Upper lobe of left lung (tissue), 6 donors: ENCODE measurements around the gene CRABP1. TPM values are rescaled to one million over a fixed set of nuclear protein-coding genes. Genes with fewer than 3 reads are reported as not detected.
"Not testable (repeated sequence)": the region's sequence is repeated elsewhere in the genome, so short reads cannot be mapped to it uniquely, and the experiment has no call there.

Experiments
- ATAC-seq, 2 donors: fragments of 200-7000 bp; cut with Tn5 transposase; one replicate each; pipeline ENCODE4 v1.9.1; 2022; ENCODE audit warnings: mild to moderate bottlenecking in 2 of 2, moderate library complexity in 2 of 2; ENCODE audit not compliant: low FRiP score in 2 of 2
- DNase-seq, 2 donors: peaks; one replicate each; pipeline ENCODE4 v3.0.0-alpha.2; 2019 to 2020
- H3K27ac ChIP-seq, 4 donors: fragments of 200-600 bp; sonication (generic); one replicate each; pipeline ENCODE4 v1.5.1; 2016 to 2019
- H3K27me3 ChIP-seq, 4 donors: fragments of 200-600 bp; sonication (generic); one replicate each; pipeline ENCODE4 v1.5.1; 2017 to 2019
- H3K36me3 ChIP-seq, 4 donors: fragments of 200-600 bp; sonication (generic); one replicate each; pipeline ENCODE4 v1.5.1; 2016 to 2019
- H3K4me1 ChIP-seq, 4 donors: fragments of 200-600 bp; sonication (generic); one replicate each; pipeline ENCODE4 v1.5.1; 2018 to 2019
- H3K4me3 ChIP-seq, 4 donors: fragments of 200-600 bp; sonication (generic); one replicate each; pipeline ENCODE4 v1.5.1; 2017 to 2019; ENCODE audit warnings: mild to moderate bottlenecking in 2 of 4, moderate library complexity in 1 of 4
- H3K9me3 ChIP-seq, 4 donors: fragments of 200-600 bp; sonication (generic); one replicate each; pipeline ENCODE4 v1.5.1; 2018 to 2019
- EP300 ChIP-seq, 4 donors: sonication (generic); formaldehyde crosslinking; IDR thresholded peaks; one replicate each; pipeline ENCODE4 v1.5.1; 2017; ENCODE audit warnings: antibody characterized with exemption in 4 of 4, control low read depth in 2 of 4
- POLR2A ChIP-seq, 4 donors: fragments of 450-650 bp; IDR thresholded peaks; one replicate each; pipeline ENCODE4 v1.5.1; 2016 to 2017; ENCODE audit warnings: antibody characterized with exemption in 4 of 4, mild to moderate bottlenecking in 2 of 4
- POLR2AphosphoS5 ChIP-seq, 2 donors: sonication (generic); formaldehyde crosslinking; IDR thresholded peaks; one replicate each; pipeline ENCODE4 v1.5.1; 2017; ENCODE audit warnings: antibody characterized with exemption in 2 of 2
- WGBS, 2 donors: methylation state at CpG; one replicate each; pipeline ENCODE4 v1.1.5; 2017 to 2018; 5-methylcytosine and 5-hydroxymethylcytosine counted together
- total RNA-seq, 6 donors: library from RNA; depleted of rRNA in 4 of 6; stranded (reverse); fragments of >200 nt in 4 of 6; gene quantifications; one replicate each; pipeline versions ENCODE4 v1.1.0 to v1.2.1, GENCODE V29; 2016 to 2021
- TF ChIP-seq, protein P1 (sequence below), 6 experiments: fragments of 450-650 bp in 4 of 6; fragments of 200-600 bp in 2 of 6; sonication (generic) in 2 of 6; IDR thresholded peaks; one replicate each; pipeline ENCODE4 v1.5.1; 2016 to 2019; ENCODE audit warnings: antibody characterized with exemption in 6 of 6
- donor health status: DM: no; HTN: no; CAD: no; lungs with moderate emphysema.
- donor health status: DM: no; HTN: yes; CAD: no; lungs with severe emphysema.

Gene CRABP1
- total RNA-seq, 6 donors from 2014 or later: 0.44 to 0.57 TPM; not detected in 4

DNA sequence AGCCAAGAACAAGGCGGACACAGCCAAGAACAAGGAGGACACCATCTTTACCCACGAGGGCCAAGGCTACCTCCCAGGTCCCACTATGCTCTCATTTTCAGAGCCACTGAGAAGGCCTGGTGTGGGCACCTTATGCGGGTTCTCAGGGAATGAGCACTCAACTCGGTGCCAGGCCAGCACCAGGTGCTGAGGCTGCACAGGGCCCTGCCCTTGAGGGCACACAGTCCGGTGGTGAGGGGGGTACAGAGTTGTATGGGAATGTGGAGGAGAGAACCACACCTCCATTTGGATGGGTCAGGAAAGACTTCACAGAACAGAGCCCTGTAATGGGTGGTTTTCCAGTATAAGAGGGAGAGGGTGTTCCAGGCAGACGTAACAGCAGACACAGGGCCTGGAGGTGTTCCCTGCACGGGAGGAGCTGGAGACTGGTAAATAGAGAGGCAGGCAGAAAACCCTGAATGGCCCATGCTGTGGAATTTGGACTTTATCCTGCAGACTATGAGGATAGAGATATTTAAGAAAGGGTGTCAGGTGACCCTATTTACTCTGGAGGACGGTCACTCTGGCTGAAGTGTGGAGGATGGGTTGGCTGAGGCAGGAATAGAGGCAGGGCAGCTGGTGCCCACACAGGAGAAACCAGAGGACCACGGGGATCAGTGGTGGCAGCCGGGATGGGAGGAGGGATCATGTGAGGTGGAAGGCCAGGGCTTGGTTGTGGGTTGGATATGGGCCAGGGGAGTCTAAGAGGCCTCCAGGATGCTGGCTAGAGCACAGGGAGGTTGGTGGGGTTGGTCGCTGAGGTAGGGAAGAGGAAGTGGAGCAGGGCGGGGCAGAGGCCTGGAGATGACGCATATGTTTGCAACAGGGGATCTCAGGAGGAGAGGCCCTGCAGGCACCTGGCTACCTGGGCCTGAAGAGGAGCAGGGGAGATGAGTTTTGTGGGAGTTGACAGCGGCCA is 34.6 kb downstream of the CRABP1 start:
- peak; percentile 42 to 49 for ATAC-seq
- WGBS, 2 donors: 63 to 68% methylated on average over 14 of the region's 14 CpGs

DNA sequence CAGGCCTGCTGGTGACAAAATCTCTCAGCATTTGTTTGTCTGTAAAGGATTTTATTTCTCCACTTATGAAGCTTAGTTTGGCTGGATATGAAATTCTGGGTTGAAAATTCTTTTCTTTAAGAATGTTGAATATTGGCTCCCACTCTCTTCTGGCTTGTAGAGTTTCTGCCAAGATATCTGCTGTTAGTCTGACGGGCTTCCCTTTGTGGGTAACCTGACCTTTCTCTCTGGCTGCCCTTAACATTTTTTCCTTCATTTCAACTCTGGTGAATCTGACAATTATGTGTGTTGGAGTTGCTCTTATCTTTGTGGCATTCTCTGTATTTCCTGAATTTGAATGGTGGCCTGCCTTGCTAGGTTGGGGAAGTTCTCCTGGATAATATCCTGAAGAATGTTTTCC is 40.0 kb downstream of the CRABP1 start:
- not testable (repeated sequence) for ATAC-seq, H3K4me1 ChIP-seq, H3K27me3 ChIP-seq, H3K9me3 ChIP-seq, H3K4me3 ChIP-seq, H3K36me3 ChIP-seq, DNase-seq, H3K27ac ChIP-seq
- WGBS, 2 donors: 72 to 82% methylated on average over 1 of the region's 1 CpG

More for the DNA sequence above, 34.6 kb downstream of the CRABP1 start:
- no peaks in the 10 kb centered on the region for H3K36me3 ChIP-seq
- no peak for TF ChIP-seq POLR2A (IDR thresholded peaks at IDR 0.05)
- no peaks in the 10 kb centered on the region for H3K4me1 ChIP-seq
- peak in 1 of 2 donors; percentile 58 for DNase-seq
- no peaks in the 10 kb centered on the region for H3K9me3 ChIP-seq
- no peak overlapping the region for H3K4me3 ChIP-seq
- H3K27me3 ChIP-seq: no peaks in the 10 kb centered on the region
- no peak overlapping the region for H3K27ac ChIP-seq

DNA sequence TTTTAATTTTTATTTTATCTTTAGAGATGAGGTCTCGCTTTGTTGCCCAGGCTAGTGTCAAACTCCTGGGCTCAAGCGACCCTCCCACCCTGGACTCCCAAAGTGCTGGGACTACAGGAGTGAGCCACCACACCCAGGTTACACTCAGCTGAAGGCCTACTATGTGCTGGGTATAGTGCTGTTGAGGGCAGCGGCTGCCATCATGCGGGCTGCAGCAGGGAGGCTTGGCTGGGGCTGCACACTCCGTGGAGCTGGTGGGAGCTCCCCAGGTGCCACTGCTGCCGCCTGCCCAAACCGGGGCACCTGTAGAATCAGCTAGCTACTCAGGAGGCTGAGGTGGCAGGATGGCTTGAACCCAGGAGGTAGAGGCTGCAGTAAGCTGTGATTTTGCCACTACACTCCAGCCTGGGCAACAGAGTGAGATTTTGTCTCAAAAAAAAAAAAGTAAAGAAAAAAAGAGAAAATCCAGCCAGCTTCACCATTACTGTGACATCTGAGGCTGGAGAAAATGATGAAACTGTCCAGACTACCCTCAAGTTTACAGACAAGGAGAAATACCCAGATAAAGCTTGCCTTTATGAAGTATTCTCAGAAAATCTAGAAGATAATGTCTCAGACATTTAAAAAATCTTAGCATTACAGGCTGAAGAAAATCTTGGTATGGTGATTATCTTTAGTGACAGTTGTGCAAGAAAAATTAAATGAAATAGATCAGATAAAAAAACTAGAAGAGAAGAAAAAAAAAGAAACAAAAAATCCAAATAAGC is 42.1 kb downstream of the CRABP1 start:
- ATAC-seq (no peak), DNase-seq (peak in 1 of 2 donors; percentile 29)
- H3K27ac ChIP-seq: no peak overlapping the region
- no peaks in the 10 kb centered on the region for H3K9me3 ChIP-seq
- 74 to 97% methylated on average over 2 to 5 of the region's 7 CpGs for WGBS, 2 donors
- no peaks in the 10 kb centered on the region for H3K27me3 ChIP-seq
- TF ChIP-seq POLR2AphosphoS5 (IDR thresholded peaks at IDR 0.05) (no peak), POLR2A (IDR thresholded peaks at IDR 0.05) (no peak), EP300 (IDR thresholded peaks at IDR 0.05) (no peak)
- TF ChIP-seq, protein P1, sequence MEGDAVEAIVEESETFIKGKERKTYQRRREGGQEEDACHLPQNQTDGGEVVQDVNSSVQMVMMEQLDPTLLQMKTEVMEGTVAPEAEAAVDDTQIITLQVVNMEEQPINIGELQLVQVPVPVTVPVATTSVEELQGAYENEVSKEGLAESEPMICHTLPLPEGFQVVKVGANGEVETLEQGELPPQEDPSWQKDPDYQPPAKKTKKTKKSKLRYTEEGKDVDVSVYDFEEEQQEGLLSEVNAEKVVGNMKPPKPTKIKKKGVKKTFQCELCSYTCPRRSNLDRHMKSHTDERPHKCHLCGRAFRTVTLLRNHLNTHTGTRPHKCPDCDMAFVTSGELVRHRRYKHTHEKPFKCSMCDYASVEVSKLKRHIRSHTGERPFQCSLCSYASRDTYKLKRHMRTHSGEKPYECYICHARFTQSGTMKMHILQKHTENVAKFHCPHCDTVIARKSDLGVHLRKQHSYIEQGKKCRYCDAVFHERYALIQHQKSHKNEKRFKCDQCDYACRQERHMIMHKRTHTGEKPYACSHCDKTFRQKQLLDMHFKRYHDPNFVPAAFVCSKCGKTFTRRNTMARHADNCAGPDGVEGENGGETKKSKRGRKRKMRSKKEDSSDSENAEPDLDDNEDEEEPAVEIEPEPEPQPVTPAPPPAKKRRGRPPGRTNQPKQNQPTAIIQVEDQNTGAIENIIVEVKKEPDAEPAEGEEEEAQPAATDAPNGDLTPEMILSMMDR (IDR thresholded peaks at IDR 0.05): no peak
- no peak overlapping the region for H3K4me3 ChIP-seq
- H3K36me3 ChIP-seq: no peaks in the 10 kb centered on the region
- H3K4me1 ChIP-seq: no peaks in the 10 kb centered on the region

DNA sequence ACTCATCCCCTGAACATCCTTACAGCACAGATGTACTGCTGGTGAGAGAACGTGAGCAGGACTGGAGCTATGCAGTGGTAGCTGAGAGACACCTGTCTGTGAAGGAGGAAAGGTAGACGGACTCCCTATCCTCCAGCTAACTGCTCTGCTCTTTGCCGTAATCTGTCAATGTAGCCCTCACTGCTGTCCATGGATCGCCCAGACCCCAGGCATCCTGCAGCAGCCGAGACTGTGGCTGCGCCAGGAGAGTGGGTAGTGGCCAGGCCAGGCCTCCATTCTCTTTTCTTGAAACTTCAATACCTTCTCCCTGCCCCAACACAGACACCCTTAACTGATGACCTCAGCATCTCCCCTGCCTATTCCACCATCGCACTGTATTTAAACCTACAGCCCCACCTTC is 44.5 kb downstream of the CRABP1 start:
- Histone ChIP-seq H3K36me3 (no peaks in the 10 kb centered on the region), H3K4me3 (no peak overlapping the region), H3K9me3 (no peaks in the 10 kb centered on the region), H3K27ac (no peak overlapping the region), H3K4me1 (no peaks in the 10 kb centered on the region), H3K27me3 (no peaks in the 10 kb centered on the region)
- DNase-seq (peak in 1 of 2 donors; percentile 24), ATAC-seq (no peak)
- WGBS, 2 donors: 90 to 92% methylated on average over 7 of the region's 7 CpGs
- TF ChIP-seq EP300 (IDR thresholded peaks at IDR 0.05) (no peak), POLR2A (IDR thresholded peaks at IDR 0.05) (no peak), POLR2AphosphoS5 (IDR thresholded peaks at IDR 0.05) (no peak)
- TF ChIP-seq, protein P1 (IDR thresholded peaks at IDR 0.05): no peak

DNA sequence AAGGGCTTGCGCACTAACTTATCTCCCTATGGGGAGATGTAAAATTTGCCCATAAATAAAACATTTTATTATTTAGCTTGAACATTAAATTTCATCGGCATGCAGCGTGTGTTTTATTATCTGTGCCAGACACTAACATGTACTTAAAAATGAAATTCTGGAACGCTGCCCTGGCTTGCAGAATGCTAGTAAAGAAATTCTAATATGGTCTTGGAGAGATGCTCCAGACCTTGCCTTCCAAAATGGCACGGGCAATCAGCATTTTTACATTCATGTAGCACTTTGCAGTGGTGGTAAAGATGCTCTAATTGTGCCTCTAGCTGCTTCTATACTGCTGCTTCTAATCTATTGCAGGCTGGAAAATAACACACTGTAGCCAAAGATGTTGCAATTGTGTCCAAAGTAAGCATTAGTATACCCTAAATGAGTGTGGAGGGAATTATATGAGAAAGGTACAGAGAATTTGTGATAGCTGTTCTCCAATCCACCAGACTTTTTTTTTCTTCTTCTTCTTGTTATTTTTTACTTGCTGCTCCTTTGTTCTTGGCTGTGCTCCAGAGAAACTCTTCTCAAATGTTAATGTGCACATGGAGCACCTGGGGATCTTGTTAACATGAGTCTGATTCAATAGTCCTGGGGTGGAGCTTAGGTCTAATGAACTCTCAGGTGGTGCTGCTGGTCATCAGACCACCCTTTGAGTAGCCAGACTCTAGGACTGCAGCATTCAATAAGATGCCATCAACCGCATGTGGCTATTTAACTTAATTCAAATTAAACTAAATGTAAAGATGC is 47.3 kb downstream of the CRABP1 start:
- DNase-seq: no peak
- no peak overlapping the region for H3K4me3 ChIP-seq
- no peak for ATAC-seq
- TF ChIP-seq POLR2AphosphoS5 (IDR thresholded peaks at IDR 0.05) (no peak), EP300 (IDR thresholded peaks at IDR 0.05) (no peak), POLR2A (IDR thresholded peaks at IDR 0.05) (no peak)
- TF ChIP-seq, protein P1 (IDR thresholded peaks at IDR 0.05): no peak
- WGBS, 2 donors: 60 to 68% methylated on average over 6 of the region's 6 CpGs
- H3K4me1 ChIP-seq: no peaks in the 10 kb centered on the region
- H3K27me3 ChIP-seq: no peaks in the 10 kb centered on the region
- no peaks in the 10 kb centered on the region for H3K36me3 ChIP-seq
- H3K9me3 ChIP-seq: no peaks in the 10 kb centered on the region
- no peak overlapping the region for H3K27ac ChIP-seq
